ENCODE data around the gene DNAJB2.

The DNAJB2 gene

DNA sequence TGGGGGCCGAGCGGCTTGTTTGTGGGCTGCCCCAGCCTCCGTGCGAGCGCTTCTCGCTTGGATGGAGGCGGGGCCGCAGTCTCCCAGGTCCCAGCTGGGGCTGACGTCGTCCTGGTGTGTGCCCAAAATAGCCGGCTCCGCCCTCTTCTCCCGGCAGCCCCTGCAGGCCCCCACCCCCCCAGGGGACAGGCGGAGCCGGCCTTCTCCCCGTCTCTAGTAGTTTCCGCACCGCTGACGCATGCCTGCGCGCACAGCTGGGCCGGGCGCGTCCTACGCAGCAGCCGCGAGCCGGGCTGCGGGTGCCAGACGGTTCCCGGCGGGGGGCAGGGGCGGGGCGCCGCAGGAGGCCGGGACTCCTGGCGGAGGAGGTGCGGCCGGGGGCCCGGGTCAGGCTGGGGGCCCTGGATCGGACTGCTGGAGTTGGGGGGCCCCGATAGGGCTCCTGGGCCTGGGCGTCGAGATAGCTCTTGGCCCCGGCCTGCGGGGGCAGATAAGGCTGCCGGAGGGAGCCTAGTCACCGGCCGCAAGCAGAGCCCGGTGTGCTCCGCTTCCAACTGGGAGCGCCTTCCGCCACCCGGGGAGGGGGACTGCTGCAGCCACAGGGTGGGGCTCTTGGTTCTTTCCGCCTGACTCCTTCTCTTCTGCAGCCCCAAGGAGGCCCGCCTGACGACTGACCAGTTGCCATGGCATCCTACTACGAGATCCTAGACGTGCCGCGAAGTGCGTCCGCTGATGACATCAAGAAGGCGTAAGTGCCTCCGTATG, at the start of gene DNAJB2:
Gene DNAJB2, plus strand, starts transcription at position 216 of the 765 bp plus-strand sequence. Its CDS starts 468 bp downstream, at position 684.
- peak within 1 kb of the TSS; percentile 83 for H3K4me3 ChIP-seq (ENCODE audit: low read length)
- TF ChIP-seq, protein P1, sequence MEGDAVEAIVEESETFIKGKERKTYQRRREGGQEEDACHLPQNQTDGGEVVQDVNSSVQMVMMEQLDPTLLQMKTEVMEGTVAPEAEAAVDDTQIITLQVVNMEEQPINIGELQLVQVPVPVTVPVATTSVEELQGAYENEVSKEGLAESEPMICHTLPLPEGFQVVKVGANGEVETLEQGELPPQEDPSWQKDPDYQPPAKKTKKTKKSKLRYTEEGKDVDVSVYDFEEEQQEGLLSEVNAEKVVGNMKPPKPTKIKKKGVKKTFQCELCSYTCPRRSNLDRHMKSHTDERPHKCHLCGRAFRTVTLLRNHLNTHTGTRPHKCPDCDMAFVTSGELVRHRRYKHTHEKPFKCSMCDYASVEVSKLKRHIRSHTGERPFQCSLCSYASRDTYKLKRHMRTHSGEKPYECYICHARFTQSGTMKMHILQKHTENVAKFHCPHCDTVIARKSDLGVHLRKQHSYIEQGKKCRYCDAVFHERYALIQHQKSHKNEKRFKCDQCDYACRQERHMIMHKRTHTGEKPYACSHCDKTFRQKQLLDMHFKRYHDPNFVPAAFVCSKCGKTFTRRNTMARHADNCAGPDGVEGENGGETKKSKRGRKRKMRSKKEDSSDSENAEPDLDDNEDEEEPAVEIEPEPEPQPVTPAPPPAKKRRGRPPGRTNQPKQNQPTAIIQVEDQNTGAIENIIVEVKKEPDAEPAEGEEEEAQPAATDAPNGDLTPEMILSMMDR (conservative IDR thresholded peaks at IDR 0.05; ENCODE audit: low read length) = no peak
- peak; percentile 99 for DNase-seq (ENCODE audit: low read depth)

DNA sequence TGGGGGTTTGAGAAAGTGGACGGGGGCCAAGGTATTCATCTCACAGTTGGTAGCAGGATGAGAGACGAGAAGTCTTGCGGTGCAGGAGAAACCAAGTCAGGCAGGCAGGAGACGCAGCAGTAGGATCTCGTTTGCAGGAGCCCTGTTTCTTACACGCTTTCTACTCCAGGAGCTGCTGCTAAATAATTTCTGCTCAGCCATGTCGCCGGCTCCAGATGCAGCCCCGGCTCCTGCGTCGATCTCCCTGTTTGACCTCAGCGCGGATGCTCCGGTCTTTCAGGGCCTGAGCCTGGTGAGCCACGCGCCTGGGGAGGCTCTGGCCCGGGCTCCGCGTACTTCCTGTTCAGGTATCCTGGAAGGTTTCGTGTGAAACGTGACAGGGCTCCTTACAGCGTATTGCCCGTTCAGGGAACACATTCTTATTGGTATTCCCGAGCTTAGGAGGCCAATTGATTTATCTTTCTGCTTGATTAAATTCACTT, 49.1 kb upstream of the DNAJB2 start:
- H3K4me3 ChIP-seq (ENCODE audit: low read length) = peak overlapping the region; percentile 68
- DNase-seq (ENCODE audit: low read depth) = peak; percentile 40

DNA sequence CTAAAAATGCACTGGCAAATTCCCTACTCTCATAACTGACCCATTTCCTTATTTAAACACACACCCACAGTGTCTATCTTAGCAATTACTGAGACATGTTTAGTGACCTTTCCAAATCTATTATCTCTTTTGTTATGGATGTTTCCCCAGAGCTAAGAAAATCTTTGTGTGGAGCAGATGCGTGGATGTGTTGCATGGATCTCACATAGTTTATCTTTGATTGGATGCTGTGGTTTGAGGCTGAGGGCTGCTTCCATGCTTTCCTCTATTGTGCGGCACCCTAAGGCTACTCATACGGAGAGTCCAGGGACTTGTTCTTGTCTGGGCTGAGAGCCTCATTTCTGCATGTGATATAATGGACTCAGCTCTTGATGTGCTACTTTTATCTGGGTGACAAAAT, 44.8 kb upstream of the DNAJB2 start:
- H3K4me3 ChIP-seq (ENCODE audit: low read length) = no peak overlapping the region
- DNase-seq (ENCODE audit: low read depth) = no peak
- TF ChIP-seq, protein P1 (conservative IDR thresholded peaks at IDR 0.05; ENCODE audit: low read length) = no peak

More for the DNA sequence above, 49.1 kb upstream of the DNAJB2 start:
- TF ChIP-seq, protein P1 (conservative IDR thresholded peaks at IDR 0.05; ENCODE audit: low read length) = no peak

GRCh38 chr2:219243291-219243761, 35.8 kb upstream of the DNAJB2 start:
- no peak overlapping the region; the same call in 1 of the 2 replicates for H3K4me3 ChIP-seq (ENCODE audit: low read length)
- no peak for DNase-seq (ENCODE audit: low read depth)
- TF ChIP-seq, protein P1 (conservative IDR thresholded peaks at IDR 0.05; ENCODE audit: low read length) = no peak

DNA sequence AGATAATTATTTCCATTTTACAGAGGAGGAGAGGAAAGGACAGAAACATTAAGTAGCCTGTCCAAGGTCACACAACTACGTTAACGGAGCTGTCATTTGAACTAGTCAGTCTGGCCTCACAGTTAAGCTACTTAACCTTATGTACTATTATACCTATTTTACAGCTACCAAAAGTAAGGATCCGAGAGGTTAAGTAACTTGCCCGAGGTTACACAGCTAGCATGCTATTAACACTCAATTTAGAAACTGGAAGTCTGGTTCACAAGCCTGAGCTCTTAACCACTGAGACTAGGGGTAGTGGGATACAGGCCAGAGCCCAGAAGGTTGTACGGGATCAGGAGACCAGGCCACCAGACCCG, 34.4 kb upstream of the DNAJB2 start:
- DNase-seq (ENCODE audit: low read depth) = no peak
- TF ChIP-seq, protein P1 (conservative IDR thresholded peaks at IDR 0.05; ENCODE audit: low read length) = no peak

GRCh38 chr2:219245148-219245898, 33.8 kb upstream of the DNAJB2 start, which contains the start of the genes GLB1L and STK16:
TSS of gene GLB1L (minus strand) at chr2:219245444. CDS start at chr2:219243573, 1,871 bp downstream.
TSS of gene STK16 (plus strand) at chr2:219245479. CDS start at chr2:219246000, 521 bp downstream.
- TF ChIP-seq, protein P1 (conservative IDR thresholded peaks at IDR 0.05; ENCODE audit: low read length) = no peak
- peak within 1 kb of the TSS; percentile 76 for H3K4me3 ChIP-seq (ENCODE audit: low read length)
- DNase-seq (ENCODE audit: low read depth) = peak; percentile 93

More for the DNA sequence above, 34.4 kb upstream of the DNAJB2 start:
- peak overlapping the region; percentile 76 for H3K4me3 ChIP-seq (ENCODE audit: low read length)

All from AG10803 (cell line).